Measurements from ENCODE around the gene CEP295NL. TPM values are rescaled to one million over a fixed set of nuclear protein-coding genes. Genes with fewer than 3 reads are reported as not detected.
"Not testable (repeated sequence)": the region's sequence is repeated elsewhere in the genome, so short reads cannot be mapped to it uniquely, and the experiment has no call there.

The CEP295NL gene
- total RNA-seq, 6 experiments from 2014 or later, result 0.85 to 2.7 (median 1.6) TPM

DNA sequence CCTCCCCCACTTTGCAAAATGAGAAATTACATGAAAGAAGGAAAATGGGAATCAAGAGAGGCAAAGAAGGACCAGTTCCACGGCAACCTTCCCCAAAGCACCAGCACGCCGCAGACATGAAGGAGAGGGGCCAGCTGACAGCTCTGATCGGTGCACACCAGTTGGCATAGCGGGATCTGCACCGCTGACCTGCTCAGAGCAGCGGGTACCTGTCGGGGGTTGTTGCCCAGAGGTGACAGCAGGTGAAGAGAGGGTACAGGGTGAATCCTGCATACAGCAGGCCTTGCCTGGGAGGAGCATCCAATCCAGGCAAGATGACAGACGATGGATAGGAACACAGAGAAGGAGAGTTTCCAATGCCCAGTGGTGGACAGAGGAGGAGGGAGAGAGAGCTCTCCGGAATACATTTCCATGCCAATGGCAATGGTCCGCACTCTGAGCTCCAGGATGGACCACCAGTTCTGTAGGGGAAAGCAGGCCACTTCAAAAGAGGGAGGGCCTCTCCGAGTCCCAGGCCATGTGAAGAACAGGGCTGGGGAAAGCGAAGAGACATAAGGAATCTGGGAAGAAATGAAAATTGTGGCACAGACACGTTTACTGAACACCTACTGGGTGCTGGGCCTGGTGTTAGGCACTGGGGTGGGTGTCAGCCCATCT, 24.0 kb downstream of the CEP295NL start:
- TF ChIP-seq, protein P1, sequence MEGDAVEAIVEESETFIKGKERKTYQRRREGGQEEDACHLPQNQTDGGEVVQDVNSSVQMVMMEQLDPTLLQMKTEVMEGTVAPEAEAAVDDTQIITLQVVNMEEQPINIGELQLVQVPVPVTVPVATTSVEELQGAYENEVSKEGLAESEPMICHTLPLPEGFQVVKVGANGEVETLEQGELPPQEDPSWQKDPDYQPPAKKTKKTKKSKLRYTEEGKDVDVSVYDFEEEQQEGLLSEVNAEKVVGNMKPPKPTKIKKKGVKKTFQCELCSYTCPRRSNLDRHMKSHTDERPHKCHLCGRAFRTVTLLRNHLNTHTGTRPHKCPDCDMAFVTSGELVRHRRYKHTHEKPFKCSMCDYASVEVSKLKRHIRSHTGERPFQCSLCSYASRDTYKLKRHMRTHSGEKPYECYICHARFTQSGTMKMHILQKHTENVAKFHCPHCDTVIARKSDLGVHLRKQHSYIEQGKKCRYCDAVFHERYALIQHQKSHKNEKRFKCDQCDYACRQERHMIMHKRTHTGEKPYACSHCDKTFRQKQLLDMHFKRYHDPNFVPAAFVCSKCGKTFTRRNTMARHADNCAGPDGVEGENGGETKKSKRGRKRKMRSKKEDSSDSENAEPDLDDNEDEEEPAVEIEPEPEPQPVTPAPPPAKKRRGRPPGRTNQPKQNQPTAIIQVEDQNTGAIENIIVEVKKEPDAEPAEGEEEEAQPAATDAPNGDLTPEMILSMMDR (IDR thresholded peaks at IDR 0.05), result no peak
- H3K27ac Mint-ChIP-seq, result peak overlapping the region; percentile 90
- no peaks in the 10 kb centered on the region for H3K9me3 Mint-ChIP-seq
- H3K4me1 Mint-ChIP-seq (ENCODE audit: low read depth), result peaks cover 95% of the 10 kb centered on the region
- no peak for DNase-seq
- peaks cover 22% of the 10 kb centered on the region for H3K36me3 Mint-ChIP-seq (ENCODE audit: low read depth)
- peak overlapping the region; percentile 83 for H3K4me3 Mint-ChIP-seq
- peaks cover 13% of the 10 kb centered on the region for H3K27me3 Mint-ChIP-seq (ENCODE audit: insufficient read depth)

DNA sequence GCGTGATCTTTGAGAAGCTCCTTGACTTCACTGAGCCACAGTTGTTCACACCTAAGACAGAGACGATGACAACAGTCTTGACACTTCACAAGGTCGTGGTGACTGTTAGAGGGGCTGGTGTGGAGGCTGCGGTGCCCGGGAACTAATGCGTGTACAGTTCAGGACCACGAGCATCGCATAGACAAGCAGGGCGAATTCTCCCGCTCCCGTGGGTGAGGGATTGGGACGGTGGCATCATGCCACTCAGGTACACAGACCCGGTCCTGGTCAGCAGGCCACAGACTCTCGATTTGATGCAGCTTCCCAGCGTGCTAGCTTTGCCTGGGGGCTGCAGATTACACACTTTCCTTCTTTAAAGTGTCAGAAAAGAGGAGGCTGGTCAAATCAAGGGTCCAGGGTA, 24.7 kb downstream of the CEP295NL start:
- TF ChIP-seq, protein P1 (IDR thresholded peaks at IDR 0.05), result no peak
- peaks cover 95% of the 10 kb centered on the region for H3K4me1 Mint-ChIP-seq (ENCODE audit: low read depth)
- peaks cover 10% of the 10 kb centered on the region for H3K27me3 Mint-ChIP-seq (ENCODE audit: insufficient read depth)
- H3K9me3 Mint-ChIP-seq, result no peaks in the 10 kb centered on the region
- H3K36me3 Mint-ChIP-seq (ENCODE audit: low read depth), result peaks cover 22% of the 10 kb centered on the region
- peak overlapping the region; percentile 30 for H3K4me3 Mint-ChIP-seq
- peak overlapping the region; percentile 65 for H3K27ac Mint-ChIP-seq
- DNase-seq, result no peak

DNA sequence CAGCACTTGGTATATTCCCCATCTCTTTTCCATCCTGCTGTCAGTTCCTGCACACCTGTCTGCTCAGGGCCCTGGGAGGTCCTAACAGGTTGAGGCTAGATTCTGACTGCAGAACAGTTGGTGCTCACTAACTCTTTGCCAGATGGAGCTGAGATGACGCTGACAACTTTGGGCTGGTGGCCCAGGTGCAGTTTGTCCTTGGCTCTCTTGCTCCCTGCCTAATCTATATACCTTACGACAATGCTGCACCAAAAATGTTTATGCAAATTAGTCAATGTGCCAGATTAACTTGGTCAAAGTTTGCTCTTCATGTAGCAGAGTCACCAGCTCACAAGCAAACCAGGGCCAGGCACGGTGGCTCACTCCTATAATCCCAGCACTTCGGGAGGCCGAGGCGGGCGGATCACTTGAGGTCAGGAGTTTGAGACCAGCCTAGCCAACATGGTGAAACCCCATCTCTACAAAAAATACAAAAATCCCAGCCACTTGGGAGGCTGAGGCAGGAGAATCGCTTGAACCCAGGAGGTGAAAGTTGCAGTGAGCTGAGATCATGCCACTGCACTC, 26.0 kb downstream of the CEP295NL start:
- Mint-ChIP-seq H3K27ac (peak overlapping the region; percentile 64), H3K4me1 (ENCODE audit: low read depth) (peaks cover 83% of the 10 kb centered on the region), H3K36me3 (ENCODE audit: low read depth) (peaks cover 17% of the 10 kb centered on the region)
- DNase-seq; H3K27me3 Mint-ChIP-seq (ENCODE audit: insufficient read depth); H3K4me3 Mint-ChIP-seq; H3K9me3 Mint-ChIP-seq: not testable (repeated sequence)

DNA sequence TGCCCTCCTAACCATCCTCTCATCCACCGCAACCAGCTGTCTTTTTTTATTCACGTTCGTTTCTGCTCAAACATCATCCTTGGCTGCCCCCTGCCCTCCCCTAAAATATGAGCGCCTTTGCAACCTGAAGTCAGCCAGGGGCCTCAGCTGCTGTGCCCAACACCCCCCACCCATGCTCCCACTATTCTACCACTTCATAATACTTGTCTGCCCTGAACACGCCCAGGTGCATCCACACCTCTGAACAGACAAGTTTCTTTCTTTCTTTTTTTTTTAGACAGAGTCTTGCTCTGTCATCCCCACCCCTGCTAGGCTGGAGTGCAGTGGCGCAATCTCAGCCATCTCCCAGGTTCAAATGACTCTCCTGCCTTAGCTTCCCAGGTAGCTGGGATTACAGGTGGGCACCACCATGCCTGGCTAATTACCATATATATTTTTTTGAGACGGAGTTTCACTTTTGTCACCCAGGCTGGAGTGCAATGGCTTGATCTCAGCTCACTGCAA, 26.9 kb downstream of the CEP295NL start:
- Mint-ChIP-seq H3K9me3 (no peaks in the 10 kb centered on the region), H3K4me3 (peak overlapping the region; percentile 29; the same call in 1 of the 2 replicates), H3K27me3 (ENCODE audit: insufficient read depth) (peaks cover 8% of the 10 kb centered on the region), H3K27ac (peak overlapping the region; percentile 85), H3K4me1 (ENCODE audit: low read depth) (peaks cover 74% of the 10 kb centered on the region), H3K36me3 (ENCODE audit: low read depth) (peaks cover 17% of the 10 kb centered on the region)
- DNase-seq, result no peak
- TF ChIP-seq, protein P1 (IDR thresholded peaks at IDR 0.05), result no peak

DNA sequence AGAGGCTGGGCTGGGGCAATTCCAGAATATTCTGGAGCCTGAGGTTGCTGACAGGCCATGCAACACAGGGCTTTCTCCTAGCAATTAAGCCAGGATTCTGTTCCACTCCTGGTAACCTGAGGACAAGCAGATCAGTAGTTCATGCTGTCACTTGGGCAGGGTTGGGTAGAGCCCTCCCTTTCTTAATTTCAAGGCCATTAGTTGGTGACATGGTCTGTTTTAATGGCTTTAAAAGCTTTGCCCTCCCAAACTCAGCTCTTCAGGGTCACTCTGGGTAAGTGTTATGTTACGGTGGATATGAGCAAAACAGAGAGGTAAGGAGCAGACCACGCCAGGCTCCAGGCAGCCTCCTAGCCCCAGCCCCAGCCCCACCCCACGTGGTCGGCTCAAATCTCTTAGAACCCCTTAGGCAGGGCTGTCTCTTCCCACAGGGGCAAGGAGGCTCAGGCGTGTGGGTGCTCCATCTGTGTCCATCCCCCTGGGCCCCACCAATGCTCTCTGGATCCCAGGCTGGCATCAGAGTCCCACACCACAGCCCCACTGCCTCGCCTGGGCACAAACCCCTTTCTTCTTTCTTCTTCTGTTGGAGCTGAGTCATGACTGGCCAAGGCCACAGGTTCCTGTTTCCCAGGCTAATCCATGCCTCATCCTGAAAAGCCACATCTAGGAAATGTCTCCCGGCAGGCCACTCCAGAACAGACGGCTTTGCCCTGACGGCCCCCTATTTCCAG, 27.5 kb downstream of the CEP295NL start:
- H3K27me3 Mint-ChIP-seq (ENCODE audit: insufficient read depth), result peaks cover 12% of the 10 kb centered on the region
- H3K4me1 Mint-ChIP-seq (ENCODE audit: low read depth), result peaks cover 68% of the 10 kb centered on the region
- H3K36me3 Mint-ChIP-seq (ENCODE audit: low read depth), result peaks cover 21% of the 10 kb centered on the region
- H3K9me3 Mint-ChIP-seq, result no peaks in the 10 kb centered on the region
- DNase-seq, result no peak
- H3K27ac Mint-ChIP-seq, result peak overlapping the region; percentile 85
- H3K4me3 Mint-ChIP-seq, result peak overlapping the region; percentile 29; the same call in 1 of the 2 replicates
- TF ChIP-seq, protein P1 (IDR thresholded peaks at IDR 0.05), result no peak

All from HFFc6 (cell line).